B cell (primary cell): ENCODE measurements around the gene OGT.

ENCODE experiments used
- CTCF ChIP-seq: fragments of 200-600 bp; IDR thresholded peaks from one replicate; pipeline ENCODE4 v1.8.0; 2022; ENCODE audit warnings: antibody characterized with exemption, mild to moderate bottlenecking
- EZH2 ChIP-seq: IDR thresholded peaks from 2 replicates; pipeline ENCODE4 v1.6.1; 2012; ENCODE audit warnings: borderline replicate concordance, low read depth, mild to moderate bottlenecking, moderate library complexity, low read length; ENCODE audit not compliant: insufficient read depth, poor library complexity, severe bottlenecking

- TF ChIP-seq EZH2 (no peak), CTCF (no peak)
These were observed 74.6 kb downstream of the OGT start for GRCh38 chrX:71607488-71607887.
